ENCODE results near the gene UNC5B.

GRCh38 chr10:71301371-71301916 is 89.1 kb downstream of the UNC5B start:
- TF ChIP-seq CTCF (IDR thresholded peaks at IDR 0.05) = no peak
- no peak for TF ChIP-seq POLR2A (IDR thresholded peaks at IDR 0.05)
- no peak for TF ChIP-seq POLR2AphosphoS5 (IDR thresholded peaks at IDR 0.05)
- no peak for TF ChIP-seq EP300 (IDR thresholded peaks at IDR 0.05)

Measured in sigmoid colon (tissue), 4 donors.